ENCODE results near the gene TEX14.

DNA sequence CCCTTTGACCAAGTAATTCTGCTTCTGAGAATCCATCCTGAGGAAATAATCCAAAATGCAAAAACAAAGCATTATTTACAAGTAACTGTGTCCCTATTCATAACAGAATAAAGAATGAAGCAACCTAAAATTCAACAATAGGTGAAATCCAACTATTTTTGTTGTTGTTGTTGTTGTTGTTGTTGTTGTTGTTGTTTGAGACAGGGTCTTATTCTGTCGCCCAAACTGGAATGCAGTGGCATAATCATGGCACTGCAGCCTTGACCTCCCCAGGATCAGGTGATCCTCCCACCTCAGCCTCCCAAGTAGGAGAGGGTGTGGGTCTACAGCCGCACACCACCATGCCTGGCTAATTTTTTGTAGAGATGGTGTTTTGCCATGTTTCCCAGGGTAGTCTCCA is 101.5 kb downstream of the TEX14 start:
- TF ChIP-seq, protein P1, sequence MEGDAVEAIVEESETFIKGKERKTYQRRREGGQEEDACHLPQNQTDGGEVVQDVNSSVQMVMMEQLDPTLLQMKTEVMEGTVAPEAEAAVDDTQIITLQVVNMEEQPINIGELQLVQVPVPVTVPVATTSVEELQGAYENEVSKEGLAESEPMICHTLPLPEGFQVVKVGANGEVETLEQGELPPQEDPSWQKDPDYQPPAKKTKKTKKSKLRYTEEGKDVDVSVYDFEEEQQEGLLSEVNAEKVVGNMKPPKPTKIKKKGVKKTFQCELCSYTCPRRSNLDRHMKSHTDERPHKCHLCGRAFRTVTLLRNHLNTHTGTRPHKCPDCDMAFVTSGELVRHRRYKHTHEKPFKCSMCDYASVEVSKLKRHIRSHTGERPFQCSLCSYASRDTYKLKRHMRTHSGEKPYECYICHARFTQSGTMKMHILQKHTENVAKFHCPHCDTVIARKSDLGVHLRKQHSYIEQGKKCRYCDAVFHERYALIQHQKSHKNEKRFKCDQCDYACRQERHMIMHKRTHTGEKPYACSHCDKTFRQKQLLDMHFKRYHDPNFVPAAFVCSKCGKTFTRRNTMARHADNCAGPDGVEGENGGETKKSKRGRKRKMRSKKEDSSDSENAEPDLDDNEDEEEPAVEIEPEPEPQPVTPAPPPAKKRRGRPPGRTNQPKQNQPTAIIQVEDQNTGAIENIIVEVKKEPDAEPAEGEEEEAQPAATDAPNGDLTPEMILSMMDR (IDR thresholded peaks at IDR 0.05), result no peak
- TF ChIP-seq EP300 (IDR thresholded peaks at IDR 0.05), result no peak
